ENCODE data around the gene PARD3.

The PARD3 gene

DNA sequence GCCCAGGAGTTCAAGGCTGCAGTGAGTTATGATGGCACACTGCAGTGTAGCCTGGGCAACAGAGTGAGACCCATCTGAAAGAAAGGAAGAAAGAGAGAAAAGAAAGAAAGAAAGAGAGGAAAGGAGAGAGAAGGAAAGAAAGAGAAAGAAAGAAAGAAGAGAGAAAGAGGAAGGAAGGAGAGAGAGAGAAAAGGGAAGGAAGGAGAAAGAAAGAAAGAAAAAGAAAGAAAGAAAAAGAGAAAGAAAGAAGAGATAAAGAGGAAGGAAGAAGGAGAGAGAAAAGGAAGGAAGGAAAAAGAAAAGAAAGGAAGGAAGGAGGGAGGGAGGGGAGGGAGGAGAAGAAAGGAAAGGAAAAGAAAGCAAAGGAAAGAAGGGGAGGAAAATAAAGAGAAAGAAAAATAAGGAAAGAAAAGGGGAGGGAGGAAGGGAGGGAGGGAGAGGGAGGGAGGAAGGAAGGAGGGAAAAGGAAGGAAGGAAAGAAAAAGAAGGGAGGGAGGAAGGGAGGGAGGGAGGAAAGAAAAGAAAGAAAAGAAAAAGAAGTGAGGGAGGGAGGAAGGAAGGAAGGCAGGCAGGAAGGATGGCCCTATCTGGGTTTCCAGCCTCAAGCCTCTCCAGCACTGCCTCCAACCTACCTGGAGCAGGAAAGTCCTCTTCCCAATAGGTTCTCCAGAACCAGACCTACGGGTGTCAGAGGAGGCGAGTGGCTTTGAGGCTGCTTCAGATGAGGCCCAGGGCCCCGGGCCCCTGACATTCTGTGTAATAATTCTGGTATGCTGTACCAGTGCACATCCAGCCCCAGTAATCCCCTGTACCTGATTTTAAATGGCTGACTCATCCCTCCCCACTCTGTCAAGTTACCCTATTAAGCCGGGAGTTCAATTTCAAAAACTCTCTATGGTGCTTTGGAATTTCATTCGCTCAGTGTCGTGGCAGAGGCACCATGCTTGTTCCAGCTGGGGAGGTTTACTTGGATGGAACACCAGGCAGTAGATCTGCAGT is 6.8 kb upstream of the PARD3 start:
- no peak overlapping the region for H3K4me3 ChIP-seq (ENCODE audit: low read depth in 1 of 2, low read length in 2 of 2)
- no peaks in the 10 kb centered on the region for H3K36me3 ChIP-seq (ENCODE audit: control insufficient read depth in 1 of 2, insufficient read depth in 2 of 2, low read length in 2 of 2)
- no peaks in the 10 kb centered on the region for H3K9me3 ChIP-seq (ENCODE audit: control insufficient read depth in 1 of 2, low read length in 2 of 2)
- no peaks in the 10 kb centered on the region for H3K4me1 ChIP-seq (ENCODE audit: control insufficient read depth in 1 of 2, insufficient read depth in 2 of 2, low read length in 2 of 2)
- H3K27ac ChIP-seq (ENCODE audit: low read length), result no peak overlapping the region
- no peaks in the 10 kb centered on the region for H3K27me3 ChIP-seq (ENCODE audit: low read depth, low read length)

DNA sequence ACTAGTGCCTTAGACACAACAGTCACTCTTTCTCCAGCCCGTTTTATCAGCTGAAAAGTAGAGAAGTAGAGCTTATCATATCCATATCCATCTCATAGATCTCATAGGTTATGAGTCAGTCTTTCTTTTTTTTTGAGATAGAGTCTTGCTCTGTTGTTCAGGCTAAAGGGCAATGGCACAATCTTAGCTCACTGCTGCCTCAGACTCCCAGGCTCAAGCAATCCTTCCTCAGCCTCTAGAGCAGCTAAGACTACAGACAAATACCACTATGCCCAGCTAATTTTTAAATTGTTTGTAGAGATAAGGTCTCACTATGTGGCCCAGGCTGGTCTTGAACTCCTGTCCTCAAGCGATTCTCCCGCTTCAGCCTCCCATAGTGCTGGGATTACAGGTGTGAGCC is 2.5 kb upstream of the PARD3 start:
- Histone ChIP-seq H3K27ac (ENCODE audit: low read length) (no peak overlapping the region), H3K4me3 (ENCODE audit: low read depth in 1 of 2, low read length in 2 of 2) (no peak overlapping the region), H3K27me3 (ENCODE audit: low read depth, low read length) (no peaks in the 10 kb centered on the region), H3K36me3 (ENCODE audit: control insufficient read depth in 1 of 2, insufficient read depth in 2 of 2, low read length in 2 of 2) (no peaks in the 10 kb centered on the region), H3K9me3 (ENCODE audit: control insufficient read depth in 1 of 2, low read length in 2 of 2) (no peaks in the 10 kb centered on the region), H3K4me1 (ENCODE audit: control insufficient read depth in 1 of 2, insufficient read depth in 2 of 2, low read length in 2 of 2) (peaks cover 0 to 9% of the 10 kb centered on the region in 2 donors)

DNA sequence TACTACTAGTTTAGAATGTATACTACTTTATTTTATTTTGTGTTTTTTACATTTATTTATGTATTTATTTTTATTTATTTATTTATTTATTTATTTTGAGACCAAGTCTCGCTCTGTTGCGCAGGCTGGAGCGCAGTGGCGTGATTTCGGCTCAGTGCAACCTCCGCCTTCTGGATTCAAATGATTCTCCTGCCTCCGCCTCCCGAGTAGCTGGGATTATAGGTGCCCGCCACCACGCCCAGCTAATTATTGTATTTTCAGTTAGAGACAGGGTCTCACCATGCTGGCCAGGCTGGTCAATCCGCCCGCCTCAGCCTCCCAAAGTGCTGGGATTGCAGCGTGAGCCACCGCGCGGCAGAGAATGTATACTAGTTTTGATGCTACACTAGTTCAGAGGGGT is 2.0 kb upstream of the PARD3 start:
- Histone ChIP-seq H3K4me3 (ENCODE audit: low read depth in 1 of 2, low read length in 2 of 2) (no peak overlapping the region), H3K4me1 (ENCODE audit: control insufficient read depth in 1 of 2, insufficient read depth in 2 of 2, low read length in 2 of 2) (peaks cover 0 to 14% of the 10 kb centered on the region in 2 donors), H3K27ac (ENCODE audit: low read length) (no peak overlapping the region), H3K27me3 (ENCODE audit: low read depth, low read length) (no peaks in the 10 kb centered on the region), H3K36me3 (ENCODE audit: control insufficient read depth in 1 of 2, insufficient read depth in 2 of 2, low read length in 2 of 2) (no peaks in the 10 kb centered on the region), H3K9me3 (ENCODE audit: control insufficient read depth in 1 of 2, low read length in 2 of 2) (no peaks in the 10 kb centered on the region)

DNA sequence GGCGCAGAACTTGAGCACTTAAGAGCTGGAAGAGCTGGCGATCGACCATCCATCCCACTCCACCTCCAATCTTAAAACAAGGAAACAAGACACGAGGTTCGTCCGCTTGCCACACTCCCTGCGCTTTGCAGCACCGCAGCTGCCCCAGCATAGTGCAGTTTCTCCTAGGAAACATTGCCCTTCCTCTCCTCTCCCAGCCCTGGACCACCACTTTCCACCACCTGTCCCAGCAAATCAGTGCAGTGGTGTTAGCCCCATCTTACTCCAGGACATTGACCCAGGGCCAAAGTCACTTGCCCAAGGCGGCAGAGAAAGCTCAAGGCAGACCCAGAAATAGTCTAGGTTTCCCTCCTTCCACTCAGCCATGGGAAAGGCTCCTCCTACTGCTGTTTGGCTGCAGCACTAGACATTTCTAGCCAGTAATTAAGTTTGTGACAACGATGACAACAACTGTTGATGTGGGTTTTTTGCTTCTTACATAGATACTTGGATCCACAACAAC is 1.5 kb upstream of the PARD3 start:
- no peaks in the 10 kb centered on the region for H3K36me3 ChIP-seq (ENCODE audit: control insufficient read depth in 1 of 2, insufficient read depth in 2 of 2, low read length in 2 of 2)
- peak overlapping the region; percentile 60 to 82 for H3K4me3 ChIP-seq (ENCODE audit: low read depth in 1 of 2, low read length in 2 of 2)
- H3K27me3 ChIP-seq (ENCODE audit: low read depth, low read length), result no peaks in the 10 kb centered on the region
- H3K9me3 ChIP-seq (ENCODE audit: control insufficient read depth in 1 of 2, low read length in 2 of 2), result no peaks in the 10 kb centered on the region
- H3K4me1 ChIP-seq (ENCODE audit: control insufficient read depth in 1 of 2, insufficient read depth in 2 of 2, low read length in 2 of 2), result peaks cover 0 to 18% of the 10 kb centered on the region in 2 donors
- H3K27ac ChIP-seq (ENCODE audit: low read length), result no peak overlapping the region

DNA sequence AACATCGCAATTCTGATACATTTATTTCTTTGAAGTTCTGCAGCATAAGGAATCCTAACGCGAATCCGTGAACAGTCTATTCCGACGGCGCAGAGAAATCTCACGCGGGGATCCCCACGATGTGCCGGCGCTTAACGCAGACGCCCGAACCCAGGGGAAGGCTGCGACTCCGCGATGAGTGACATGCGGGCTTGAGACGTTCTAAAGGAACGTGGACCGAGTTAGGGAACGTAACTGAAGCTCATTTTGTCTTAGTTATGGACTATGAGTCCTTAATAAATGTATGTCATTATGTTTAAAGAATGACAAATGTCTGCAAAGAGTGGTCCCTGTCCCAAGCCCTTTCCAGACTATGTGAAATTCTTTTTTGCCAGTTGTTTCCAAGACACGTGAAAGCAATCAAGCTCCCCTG is 995 bp upstream of the PARD3 start:
- Histone ChIP-seq H3K9me3 (ENCODE audit: control insufficient read depth in 1 of 2, low read length in 2 of 2) (no peaks in the 10 kb centered on the region), H3K27me3 (ENCODE audit: low read depth, low read length) (no peaks in the 10 kb centered on the region), H3K27ac (ENCODE audit: low read length) (no peak overlapping the region), H3K4me3 (ENCODE audit: low read depth in 1 of 2, low read length in 2 of 2) (peak overlapping the region; percentile 60 to 82), H3K36me3 (ENCODE audit: control insufficient read depth in 1 of 2, insufficient read depth in 2 of 2, low read length in 2 of 2) (no peaks in the 10 kb centered on the region), H3K4me1 (ENCODE audit: control insufficient read depth in 1 of 2, insufficient read depth in 2 of 2, low read length in 2 of 2) (peaks cover 0 to 18% of the 10 kb centered on the region in 2 donors)

DNA sequence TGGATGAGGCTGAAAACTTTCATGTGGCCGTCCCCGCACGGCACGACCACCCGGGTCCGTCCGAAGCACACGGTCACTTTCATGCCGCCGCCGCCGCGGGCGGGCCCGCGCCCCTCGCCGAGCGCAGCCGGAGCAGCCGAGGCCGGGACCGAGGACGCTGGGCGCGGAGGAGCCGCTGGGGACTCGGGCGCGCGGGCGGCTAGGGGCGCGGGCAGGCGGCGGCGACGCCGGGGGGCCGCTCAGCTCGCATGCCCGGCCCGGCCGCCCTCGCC is 247 bp downstream of the PARD3 start:
- H3K4me3 ChIP-seq (ENCODE audit: low read depth in 1 of 2, low read length in 2 of 2), result peak overlapping the region in 1 of 2 donors; percentile 80
- H3K27ac ChIP-seq (ENCODE audit: low read length), result no peak overlapping the region
- no peaks in the 10 kb centered on the region for H3K36me3 ChIP-seq (ENCODE audit: control insufficient read depth in 1 of 2, insufficient read depth in 2 of 2, low read length in 2 of 2)
- H3K27me3 ChIP-seq (ENCODE audit: low read depth, low read length), result no peaks in the 10 kb centered on the region
- H3K9me3 ChIP-seq (ENCODE audit: control insufficient read depth in 1 of 2, low read length in 2 of 2), result no peaks in the 10 kb centered on the region
- H3K4me1 ChIP-seq (ENCODE audit: control insufficient read depth in 1 of 2, insufficient read depth in 2 of 2, low read length in 2 of 2), result peaks cover 0 to 18% of the 10 kb centered on the region in 2 donors

DNA sequence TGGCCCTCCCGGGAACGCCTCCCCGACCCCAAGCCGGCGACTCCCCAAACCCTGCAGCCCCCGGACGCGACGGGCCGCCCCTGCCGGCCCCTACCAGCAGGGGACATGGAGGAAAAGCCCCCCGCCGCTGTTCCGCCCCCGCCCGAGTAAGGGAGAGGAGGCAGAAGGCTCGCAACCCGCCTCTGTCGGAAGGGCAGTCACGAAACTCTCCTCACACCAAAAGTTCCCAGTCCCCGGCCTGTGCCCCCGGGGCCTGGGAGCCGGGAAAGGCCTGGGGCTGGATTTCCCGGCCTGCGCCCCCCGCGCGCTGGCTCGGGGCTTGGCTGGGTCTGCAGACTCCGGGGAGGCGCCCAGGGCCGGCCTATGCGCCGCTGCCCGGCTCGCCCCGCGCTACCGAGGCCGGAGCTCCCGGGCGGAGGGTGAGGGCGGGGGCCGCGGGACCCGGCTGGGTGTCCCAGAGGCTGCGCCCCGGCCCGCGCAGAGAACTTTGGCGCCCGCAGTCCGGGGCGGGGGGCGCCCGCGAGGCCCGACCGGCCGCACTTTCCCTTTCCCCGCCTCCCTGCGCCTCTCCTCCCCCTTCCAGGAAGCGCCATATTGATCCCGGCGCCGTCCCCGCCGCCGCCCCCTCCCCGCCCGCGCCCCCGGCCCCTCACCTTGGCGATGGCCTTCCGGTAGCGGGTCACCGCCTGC is 728 bp downstream of the PARD3 start:
- Histone ChIP-seq H3K36me3 (ENCODE audit: control insufficient read depth in 1 of 2, insufficient read depth in 2 of 2, low read length in 2 of 2) (no peaks in the 10 kb centered on the region), H3K4me1 (ENCODE audit: control insufficient read depth in 1 of 2, insufficient read depth in 2 of 2, low read length in 2 of 2) (peaks cover 0 to 20% of the 10 kb centered on the region in 2 donors), H3K4me3 (ENCODE audit: low read depth in 1 of 2, low read length in 2 of 2) (peak overlapping the region; percentile 71 to 80), H3K27ac (ENCODE audit: low read length) (peak overlapping the region; percentile 36), H3K9me3 (ENCODE audit: control insufficient read depth in 1 of 2, low read length in 2 of 2) (no peaks in the 10 kb centered on the region), H3K27me3 (ENCODE audit: low read depth, low read length) (no peaks in the 10 kb centered on the region)

DNA sequence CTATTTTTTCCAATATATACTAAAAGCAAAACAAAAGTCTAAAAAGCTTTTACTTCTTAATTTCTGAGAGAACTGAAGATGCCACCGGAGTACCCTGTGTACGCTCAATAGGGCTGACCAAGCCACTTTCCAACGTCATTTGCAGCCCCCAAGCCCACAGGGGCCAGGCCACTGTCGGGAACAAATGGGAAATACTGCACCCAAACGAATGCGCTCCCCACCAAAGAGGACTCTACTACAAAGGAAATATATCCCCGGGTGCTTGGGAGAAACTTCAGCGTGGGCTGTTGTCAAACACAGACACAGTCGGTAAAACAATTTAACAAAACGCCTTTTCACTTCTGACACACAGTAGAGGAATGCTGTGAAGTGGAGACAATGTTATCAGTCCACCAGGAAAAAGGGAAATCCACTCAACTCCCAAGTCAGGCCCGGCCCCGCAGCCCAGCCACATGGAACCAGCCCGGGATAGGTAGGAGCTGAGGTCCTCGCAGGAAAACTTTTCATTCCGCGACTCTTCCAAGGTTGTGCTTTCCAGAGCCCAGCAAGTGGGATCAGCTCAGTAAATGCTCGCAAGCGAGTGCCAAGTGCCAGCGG is 1.4 kb downstream of the PARD3 start:
- Histone ChIP-seq H3K9me3 (ENCODE audit: control insufficient read depth in 1 of 2, low read length in 2 of 2) (no peaks in the 10 kb centered on the region), H3K27ac (ENCODE audit: low read length) (peak overlapping the region; percentile 36), H3K36me3 (ENCODE audit: control insufficient read depth in 1 of 2, insufficient read depth in 2 of 2, low read length in 2 of 2) (no peaks in the 10 kb centered on the region), H3K4me3 (ENCODE audit: low read depth in 1 of 2, low read length in 2 of 2) (peak overlapping the region; percentile 71 to 80), H3K27me3 (ENCODE audit: low read depth, low read length) (no peaks in the 10 kb centered on the region), H3K4me1 (ENCODE audit: control insufficient read depth in 1 of 2, insufficient read depth in 2 of 2, low read length in 2 of 2) (peaks cover 0 to 23% of the 10 kb centered on the region in 2 donors)

DNA sequence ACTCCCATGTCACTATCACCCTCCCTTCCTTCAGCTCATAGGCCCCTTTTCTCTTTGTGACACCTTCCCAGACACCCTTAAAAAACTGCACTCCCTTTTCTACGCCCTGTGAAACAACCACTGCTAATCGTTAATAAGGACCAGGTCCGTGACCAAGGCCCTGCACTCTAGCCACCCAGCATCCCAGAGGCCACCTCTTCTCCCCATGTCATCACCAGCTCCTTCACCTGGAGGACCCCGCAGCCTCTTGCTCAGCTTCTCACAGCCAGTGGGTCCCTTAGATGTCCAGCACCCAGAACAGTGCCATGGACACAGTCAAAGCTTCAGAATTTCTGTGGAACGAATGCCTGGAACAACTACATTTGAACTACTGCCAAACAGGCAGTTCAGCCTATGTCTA is 2.3 kb downstream of the PARD3 start:
- Histone ChIP-seq H3K27ac (ENCODE audit: low read length) (no peak overlapping the region), H3K4me3 (ENCODE audit: low read depth in 1 of 2, low read length in 2 of 2) (no peak overlapping the region), H3K4me1 (ENCODE audit: control insufficient read depth in 1 of 2, insufficient read depth in 2 of 2, low read length in 2 of 2) (peaks cover 0 to 23% of the 10 kb centered on the region in 2 donors), H3K36me3 (ENCODE audit: control insufficient read depth in 1 of 2, insufficient read depth in 2 of 2, low read length in 2 of 2) (no peaks in the 10 kb centered on the region), H3K27me3 (ENCODE audit: low read depth, low read length) (no peaks in the 10 kb centered on the region), H3K9me3 (ENCODE audit: control insufficient read depth in 1 of 2, low read length in 2 of 2) (no peaks in the 10 kb centered on the region)

DNA sequence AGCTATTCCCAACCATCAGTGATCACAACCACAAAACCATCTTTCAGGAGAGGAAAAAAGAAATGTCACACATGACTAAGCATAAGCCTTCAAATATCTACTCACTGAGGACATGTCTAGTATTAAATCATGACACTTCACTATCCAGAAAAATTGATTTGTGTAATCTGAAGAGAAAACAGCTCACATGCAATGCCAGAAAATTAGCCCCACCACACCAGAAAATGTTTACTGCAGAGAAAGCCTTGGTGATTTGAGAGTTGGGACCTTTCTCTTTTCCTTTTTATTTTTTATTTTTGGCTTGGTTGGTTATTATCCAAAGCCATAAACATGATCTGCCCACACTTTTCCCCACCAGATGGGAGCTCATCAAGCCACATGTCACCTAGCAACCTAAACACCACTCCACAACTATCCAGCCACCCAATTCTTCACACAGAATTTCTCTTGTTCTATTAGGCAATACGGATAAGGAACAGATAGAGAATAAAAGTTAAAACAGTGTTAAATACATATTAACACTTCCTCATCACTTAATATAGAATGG is 3.1 kb downstream of the PARD3 start:
- Histone ChIP-seq H3K4me3 (ENCODE audit: low read depth in 1 of 2, low read length in 2 of 2) (no peak overlapping the region), H3K4me1 (ENCODE audit: control insufficient read depth in 1 of 2, insufficient read depth in 2 of 2, low read length in 2 of 2) (peaks cover 0 to 23% of the 10 kb centered on the region in 2 donors), H3K27me3 (ENCODE audit: low read depth, low read length) (no peaks in the 10 kb centered on the region)

More for the DNA sequence above, 3.1 kb downstream of the PARD3 start:
- H3K27ac ChIP-seq (ENCODE audit: low read length), result no peak overlapping the region
- no peaks in the 10 kb centered on the region for H3K36me3 ChIP-seq (ENCODE audit: control insufficient read depth in 1 of 2, insufficient read depth in 2 of 2, low read length in 2 of 2)
- no peaks in the 10 kb centered on the region for H3K9me3 ChIP-seq (ENCODE audit: control insufficient read depth in 1 of 2, low read length in 2 of 2)

Measured in muscle layer of duodenum (tissue), 2 donors.